LNCaP clone FGC (cell line): ENCODE measurements around the gene STK10.

Experiments used
- DNase-seq: peaks from one replicate; pipeline ENCODE4 v3.0.0-alpha.2; 2011; ENCODE audit warnings: low read depth
- H3K4me3 ChIP-seq: 2 replicates; pipeline ENCODE4 v1.5.1; 2011; ENCODE audit warnings: mild to moderate bottlenecking, low read depth, low read length, control low read depth
- CTCF ChIP-seq: IDR thresholded peaks from 2 replicates; pipeline ENCODE4 v1.5.1; 2012; ENCODE audit warnings: mild to moderate bottlenecking; ENCODE audit not compliant: control insufficient read depth, insufficient read depth; ENCODE audit errors: extremely low read depth

STK10 gene

GRCh38 chr5:172107571-172107970 is 80.5 kb downstream of the STK10 start:
- TF ChIP-seq CTCF: no peak
- no peak overlapping the region for H3K4me3 ChIP-seq
- DNase-seq: no peak

GRCh38 chr5:172106511-172107356 is 81.3 kb downstream of the STK10 start:
- 0 out of 2 replicates have a peak overlapping the region, but pooled peaks have one; percentile 21 for H3K4me3 ChIP-seq
- peak; percentile 96 for TF ChIP-seq CTCF
- no peak for DNase-seq

GRCh38 chr5:172105811-172106210 is 82.2 kb downstream of the STK10 start:
- H3K4me3 ChIP-seq: no peak overlapping the region
- no peak for TF ChIP-seq CTCF
- DNase-seq: no peak

GRCh38 chr5:172104801-172105701 is 83.0 kb downstream of the STK10 start:
- no peak for DNase-seq
- no peak for TF ChIP-seq CTCF

GRCh38 chr5:172104021-172104420 is 84.0 kb downstream of the STK10 start:
- TF ChIP-seq CTCF: no peak
- no peak for DNase-seq
- H3K4me3 ChIP-seq: no peak overlapping the region

More at GRCh38 chr5:172104801-172105701, 83.0 kb downstream of the STK10 start:
- no peak overlapping the region for H3K4me3 ChIP-seq

GRCh38 chr5:172102913-172103626 is 85.0 kb downstream of the STK10 start:
- no peak overlapping the region for H3K4me3 ChIP-seq
- TF ChIP-seq CTCF: no peak
- DNase-seq: no peak
